GM12891 (cell line): Measurements from ENCODE around the gene SNX30.

Experiments
- POLR2A ChIP-seq: IDR thresholded peaks from 2 replicates; pipeline ENCODE4 v1.6.1; 2011; ENCODE audit warnings: low read depth, low read length, control low read depth
- TAF1 ChIP-seq: IDR thresholded peaks from 2 replicates; pipeline ENCODE4 v1.6.1; 2011; ENCODE audit warnings: low read depth, low read length, control low read depth

DNA sequence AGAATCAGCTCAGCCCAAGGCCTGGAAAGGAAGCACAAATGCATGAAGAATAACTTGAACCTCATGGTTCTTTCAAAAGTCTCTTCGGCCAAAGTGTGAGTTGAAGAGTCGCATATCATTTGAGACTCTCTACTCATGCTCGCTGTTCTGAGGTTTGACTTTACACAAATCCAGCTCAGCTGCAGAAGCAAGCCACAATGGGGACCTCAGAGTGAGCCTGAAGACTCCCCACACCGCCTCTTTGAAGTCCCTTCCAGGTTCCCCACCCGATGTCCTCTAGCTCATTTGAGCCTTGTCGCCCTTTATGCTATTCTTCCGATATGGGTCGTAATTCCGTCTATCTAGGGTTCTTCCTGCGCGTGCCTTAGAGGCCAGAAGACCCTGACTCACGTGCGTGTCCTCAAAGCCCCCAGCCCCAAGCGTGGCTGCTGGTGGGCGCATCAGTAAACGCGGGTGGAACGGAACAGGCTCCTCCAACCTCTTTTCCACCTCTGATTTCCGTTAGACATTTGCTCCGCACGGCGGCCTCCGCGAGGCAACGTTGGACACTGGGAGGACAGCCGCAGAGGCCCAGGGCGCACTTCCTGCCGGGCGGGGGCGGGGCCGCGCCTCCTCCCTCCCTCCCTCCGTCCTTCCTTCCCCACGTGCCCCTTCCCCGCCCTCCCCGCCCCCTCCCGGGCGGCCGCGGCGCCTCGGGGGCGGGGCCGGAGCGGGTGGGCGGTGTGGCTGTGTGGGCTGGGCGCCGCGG, at the start of gene SNX30:
- TF ChIP-seq POLR2A (no peak), TAF1 (no peak)
